MM.1S (cell line): ENCODE data around the gene DCLK1.

Experiments
- EZH2 ChIP-seq: fragments of 300-600 bp; sonication (generic); optimal IDR thresholded peaks from 2 replicates; pipeline ENCODE3; 2017; ENCODE audit warnings: low read depth, mild to moderate bottlenecking, antibody characterized with exemption, low read length, mixed read lengths
- EZH2phosphoT487 ChIP-seq: fragments of 300-600 bp; sonication (generic); IDR thresholded peaks from 2 replicates; pipeline ENCODE4 v1.6.1; 2018; ENCODE audit warnings: antibody characterized with exemption, low read length
- TF ChIP-seq, protein P1 (sequence below): fragments of 300-600 bp; sonication (generic); IDR thresholded peaks from 2 replicates; pipeline ENCODE4 v1.5.1; 2016; ENCODE audit warnings: antibody characterized with exemption, low read length, mixed read lengths

DNA sequence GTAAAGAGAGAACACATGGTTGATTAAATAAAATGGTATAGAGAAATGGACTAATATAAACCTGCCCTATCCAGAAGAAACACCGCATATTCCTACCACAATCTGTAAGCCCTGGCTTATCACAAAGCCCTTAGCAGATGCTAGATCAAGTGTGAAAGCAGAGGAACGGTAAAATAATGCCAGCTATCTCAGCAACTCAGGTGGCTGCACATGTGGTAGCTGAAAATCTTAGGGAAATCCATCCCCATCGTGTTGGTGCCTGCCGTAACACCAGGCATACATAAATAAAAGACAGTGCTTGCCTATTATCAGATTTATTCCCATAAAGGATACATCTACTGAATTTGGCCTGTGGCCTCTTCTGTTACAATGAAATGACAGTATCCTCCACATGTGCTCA is 350.6 kb downstream of the DCLK1 start:
- TF ChIP-seq, protein P1, sequence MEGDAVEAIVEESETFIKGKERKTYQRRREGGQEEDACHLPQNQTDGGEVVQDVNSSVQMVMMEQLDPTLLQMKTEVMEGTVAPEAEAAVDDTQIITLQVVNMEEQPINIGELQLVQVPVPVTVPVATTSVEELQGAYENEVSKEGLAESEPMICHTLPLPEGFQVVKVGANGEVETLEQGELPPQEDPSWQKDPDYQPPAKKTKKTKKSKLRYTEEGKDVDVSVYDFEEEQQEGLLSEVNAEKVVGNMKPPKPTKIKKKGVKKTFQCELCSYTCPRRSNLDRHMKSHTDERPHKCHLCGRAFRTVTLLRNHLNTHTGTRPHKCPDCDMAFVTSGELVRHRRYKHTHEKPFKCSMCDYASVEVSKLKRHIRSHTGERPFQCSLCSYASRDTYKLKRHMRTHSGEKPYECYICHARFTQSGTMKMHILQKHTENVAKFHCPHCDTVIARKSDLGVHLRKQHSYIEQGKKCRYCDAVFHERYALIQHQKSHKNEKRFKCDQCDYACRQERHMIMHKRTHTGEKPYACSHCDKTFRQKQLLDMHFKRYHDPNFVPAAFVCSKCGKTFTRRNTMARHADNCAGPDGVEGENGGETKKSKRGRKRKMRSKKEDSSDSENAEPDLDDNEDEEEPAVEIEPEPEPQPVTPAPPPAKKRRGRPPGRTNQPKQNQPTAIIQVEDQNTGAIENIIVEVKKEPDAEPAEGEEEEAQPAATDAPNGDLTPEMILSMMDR: no peak
- TF ChIP-seq EZH2 (no peak), EZH2phosphoT487 (no peak)
